OCI-LY3 (cell line): ENCODE measurements around the gene ARID5B.

Experiments used
- EZH2phosphoT487 ChIP-seq: fragments of 200-600 bp; shearing (Covaris generic); IDR thresholded peaks from 2 replicates; pipeline ENCODE4 v1.6.1; 2018; ENCODE audit warnings: antibody characterized with exemption, mixed run types, low read depth
- TF ChIP-seq, protein P1 (sequence below): fragments of 200-600, 300-600 bp; sonication (generic); IDR thresholded peaks from 2 replicates; pipeline ENCODE4 v1.5.1; 2014; ENCODE audit warnings: antibody characterized with exemption, low read length, low read depth

- TF ChIP-seq, protein P1, sequence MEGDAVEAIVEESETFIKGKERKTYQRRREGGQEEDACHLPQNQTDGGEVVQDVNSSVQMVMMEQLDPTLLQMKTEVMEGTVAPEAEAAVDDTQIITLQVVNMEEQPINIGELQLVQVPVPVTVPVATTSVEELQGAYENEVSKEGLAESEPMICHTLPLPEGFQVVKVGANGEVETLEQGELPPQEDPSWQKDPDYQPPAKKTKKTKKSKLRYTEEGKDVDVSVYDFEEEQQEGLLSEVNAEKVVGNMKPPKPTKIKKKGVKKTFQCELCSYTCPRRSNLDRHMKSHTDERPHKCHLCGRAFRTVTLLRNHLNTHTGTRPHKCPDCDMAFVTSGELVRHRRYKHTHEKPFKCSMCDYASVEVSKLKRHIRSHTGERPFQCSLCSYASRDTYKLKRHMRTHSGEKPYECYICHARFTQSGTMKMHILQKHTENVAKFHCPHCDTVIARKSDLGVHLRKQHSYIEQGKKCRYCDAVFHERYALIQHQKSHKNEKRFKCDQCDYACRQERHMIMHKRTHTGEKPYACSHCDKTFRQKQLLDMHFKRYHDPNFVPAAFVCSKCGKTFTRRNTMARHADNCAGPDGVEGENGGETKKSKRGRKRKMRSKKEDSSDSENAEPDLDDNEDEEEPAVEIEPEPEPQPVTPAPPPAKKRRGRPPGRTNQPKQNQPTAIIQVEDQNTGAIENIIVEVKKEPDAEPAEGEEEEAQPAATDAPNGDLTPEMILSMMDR = no peak
- no peak for TF ChIP-seq EZH2phosphoT487
Measured at GRCh38 chr10:62025901-62026879, 124.7 kb downstream of the ARID5B start.
